ENCODE measurements around the gene TIAM1. TPM values are rescaled to one million over a fixed set of nuclear protein-coding genes. Genes with fewer than 3 reads are reported as not detected.

TIAM1 gene
- total RNA-seq, 1 experiment from 2014 or later = 15.2 TPM

DNA sequence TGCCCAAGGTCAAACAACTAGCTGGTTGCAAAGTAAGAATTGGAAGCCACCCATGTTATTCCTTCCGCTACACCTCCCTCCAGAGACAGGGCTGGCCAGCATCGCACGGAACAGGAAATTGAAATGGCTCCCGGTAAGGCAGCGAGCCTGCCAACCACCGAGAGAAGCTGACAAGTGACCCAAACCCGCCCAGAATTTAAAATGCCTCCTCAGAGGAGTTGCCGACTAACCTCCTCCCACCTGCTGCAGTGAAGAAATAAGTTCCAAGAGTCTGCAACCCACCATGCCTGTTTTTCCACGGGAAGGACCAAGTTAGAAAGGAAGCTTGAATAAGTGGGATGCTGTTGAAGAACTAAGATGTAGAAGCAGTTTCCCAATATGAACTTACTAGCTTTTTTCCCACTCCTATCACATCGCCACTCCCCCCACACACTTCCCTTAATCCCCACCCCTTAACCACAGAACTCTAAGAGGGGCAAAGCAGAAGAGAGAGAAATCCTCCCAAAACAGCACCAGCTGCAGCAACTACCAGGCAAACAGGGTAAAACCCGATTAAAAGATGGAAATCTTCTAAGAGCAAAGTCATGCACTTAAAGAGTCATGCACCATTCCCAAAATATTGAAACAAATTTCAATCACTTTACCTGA, 78.6 kb downstream of the TIAM1 start:
- no peak overlapping the region for H3K4me3 Mint-ChIP-seq (ENCODE audit: low read depth, unreplicated experiment)
- CTCF ChIA-PET = interaction anchor here (0.9 kb wide), 1 partner anchor 82 kb away, joined by 3 read pairs; no protein-coding TSS in a partner anchor
- BruUV-seq (replicated peaks) = no TSS peak
- H3K4me1 Mint-ChIP-seq (ENCODE audit: low read depth, unreplicated experiment) = no peaks in the 10 kb centered on the region
- DNase-seq = no peak
- H3K36me3 Mint-ChIP-seq (ENCODE audit: insufficient read depth, unreplicated experiment) = no peaks in the 10 kb centered on the region
- no peaks in the 10 kb centered on the region for H3K27me3 Mint-ChIP-seq (ENCODE audit: unreplicated experiment)
- H3K9me3 Mint-ChIP-seq (ENCODE audit: low read depth, unreplicated experiment) = no peaks in the 10 kb centered on the region
- no peak overlapping the region for H3K27ac Mint-ChIP-seq (ENCODE audit: unreplicated experiment)
- TF ChIP-seq, protein P1, sequence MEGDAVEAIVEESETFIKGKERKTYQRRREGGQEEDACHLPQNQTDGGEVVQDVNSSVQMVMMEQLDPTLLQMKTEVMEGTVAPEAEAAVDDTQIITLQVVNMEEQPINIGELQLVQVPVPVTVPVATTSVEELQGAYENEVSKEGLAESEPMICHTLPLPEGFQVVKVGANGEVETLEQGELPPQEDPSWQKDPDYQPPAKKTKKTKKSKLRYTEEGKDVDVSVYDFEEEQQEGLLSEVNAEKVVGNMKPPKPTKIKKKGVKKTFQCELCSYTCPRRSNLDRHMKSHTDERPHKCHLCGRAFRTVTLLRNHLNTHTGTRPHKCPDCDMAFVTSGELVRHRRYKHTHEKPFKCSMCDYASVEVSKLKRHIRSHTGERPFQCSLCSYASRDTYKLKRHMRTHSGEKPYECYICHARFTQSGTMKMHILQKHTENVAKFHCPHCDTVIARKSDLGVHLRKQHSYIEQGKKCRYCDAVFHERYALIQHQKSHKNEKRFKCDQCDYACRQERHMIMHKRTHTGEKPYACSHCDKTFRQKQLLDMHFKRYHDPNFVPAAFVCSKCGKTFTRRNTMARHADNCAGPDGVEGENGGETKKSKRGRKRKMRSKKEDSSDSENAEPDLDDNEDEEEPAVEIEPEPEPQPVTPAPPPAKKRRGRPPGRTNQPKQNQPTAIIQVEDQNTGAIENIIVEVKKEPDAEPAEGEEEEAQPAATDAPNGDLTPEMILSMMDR (IDR thresholded peaks at IDR 0.05; ENCODE audit: unreplicated experiment) = no peak
- intact Hi-C loops (cut with micrococcal nuclease; ENCODE audit: unreplicated experiment) = no loop called here

DNA sequence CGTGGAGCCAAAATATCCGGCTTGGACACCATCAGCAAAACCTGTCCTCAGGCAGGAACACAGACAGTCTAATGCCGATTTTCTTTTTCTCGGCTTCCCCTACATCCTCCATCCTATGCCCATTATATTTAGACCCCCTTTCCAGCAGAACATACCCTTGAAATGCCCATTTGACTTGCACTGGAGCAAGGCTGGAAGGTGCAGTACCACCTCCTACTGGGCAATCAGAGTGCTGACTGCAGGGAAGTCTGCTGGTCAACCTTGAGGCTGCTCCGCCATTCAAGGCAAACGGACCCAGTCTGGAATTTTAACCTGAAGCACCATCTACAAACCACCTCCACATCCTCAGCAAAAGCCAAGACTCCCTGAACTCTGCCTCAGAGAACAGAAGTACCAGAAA, 79.5 kb downstream of the TIAM1 start:
- no TSS peak for BruUV-seq (replicated peaks)
- TF ChIP-seq, protein P1 (IDR thresholded peaks at IDR 0.05; ENCODE audit: unreplicated experiment) = no peak
- Mint-ChIP-seq H3K27me3 (ENCODE audit: unreplicated experiment) (no peaks in the 10 kb centered on the region), H3K4me3 (ENCODE audit: low read depth, unreplicated experiment) (no peak overlapping the region), H3K36me3 (ENCODE audit: insufficient read depth, unreplicated experiment) (no peaks in the 10 kb centered on the region), H3K27ac (ENCODE audit: unreplicated experiment) (no peak overlapping the region), H3K4me1 (ENCODE audit: low read depth, unreplicated experiment) (no peaks in the 10 kb centered on the region), H3K9me3 (ENCODE audit: low read depth, unreplicated experiment) (no peaks in the 10 kb centered on the region)
- DNase-seq = no peak
- CTCF ChIA-PET = no interaction called here
- intact Hi-C loops (cut with micrococcal nuclease; ENCODE audit: unreplicated experiment) = no loop called here

DNA sequence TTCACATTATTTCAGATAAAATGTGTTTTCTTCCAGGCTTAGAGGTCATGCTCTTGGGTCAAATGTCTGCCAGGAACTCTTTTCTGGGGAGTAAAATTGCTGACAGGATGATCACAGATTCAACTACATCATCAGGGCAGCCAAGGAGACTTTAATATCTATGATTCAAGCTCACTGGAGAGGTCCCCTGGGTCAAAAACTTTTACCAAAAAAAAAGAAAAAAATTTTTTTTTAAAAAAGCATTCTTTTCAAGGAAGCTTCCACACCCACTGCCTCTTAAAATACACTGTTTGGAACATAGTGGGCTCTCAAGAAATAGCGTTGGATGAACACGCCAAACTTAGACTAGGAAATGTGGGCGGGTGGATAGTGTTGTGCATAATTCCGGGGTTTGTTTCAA, 81.3 kb downstream of the TIAM1 start:
- no TSS peak for BruUV-seq (replicated peaks)
- Mint-ChIP-seq H3K9me3 (ENCODE audit: low read depth, unreplicated experiment) (no peaks in the 10 kb centered on the region), H3K27ac (ENCODE audit: unreplicated experiment) (no peak overlapping the region), H3K4me3 (ENCODE audit: low read depth, unreplicated experiment) (no peak overlapping the region), H3K36me3 (ENCODE audit: insufficient read depth, unreplicated experiment) (no peaks in the 10 kb centered on the region), H3K27me3 (ENCODE audit: unreplicated experiment) (no peaks in the 10 kb centered on the region), H3K4me1 (ENCODE audit: low read depth, unreplicated experiment) (no peaks in the 10 kb centered on the region)
- no peak for DNase-seq
- intact Hi-C loops (cut with micrococcal nuclease; ENCODE audit: unreplicated experiment) = no loop called here
- CTCF ChIA-PET = no interaction called here
- TF ChIP-seq, protein P1 (IDR thresholded peaks at IDR 0.05; ENCODE audit: unreplicated experiment) = no peak

DNA sequence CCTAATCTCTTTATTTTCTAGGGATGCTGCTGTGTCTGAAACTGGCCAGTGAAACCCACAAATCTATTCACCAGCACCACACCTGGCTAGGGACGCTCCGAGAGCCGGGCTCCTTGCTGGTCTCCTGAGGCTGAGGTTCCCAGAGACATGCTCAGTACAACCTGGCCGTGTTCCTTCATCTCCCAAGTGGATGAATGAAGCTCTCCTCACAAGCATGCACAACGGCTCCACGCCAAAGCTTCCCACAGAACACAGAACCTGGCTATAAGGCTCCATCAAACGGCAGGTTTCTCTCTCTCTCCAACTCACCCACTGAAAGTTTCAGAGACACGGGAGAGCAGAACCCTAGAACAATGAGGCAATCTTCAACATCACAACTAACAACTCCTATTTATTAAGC, 82.3 kb downstream of the TIAM1 start:
- DNase-seq = no peak
- Mint-ChIP-seq H3K4me1 (ENCODE audit: low read depth, unreplicated experiment) (no peaks in the 10 kb centered on the region), H3K36me3 (ENCODE audit: insufficient read depth, unreplicated experiment) (no peaks in the 10 kb centered on the region), H3K27me3 (ENCODE audit: unreplicated experiment) (no peaks in the 10 kb centered on the region), H3K27ac (ENCODE audit: unreplicated experiment) (no peak overlapping the region), H3K4me3 (ENCODE audit: low read depth, unreplicated experiment) (no peak overlapping the region), H3K9me3 (ENCODE audit: low read depth, unreplicated experiment) (no peaks in the 10 kb centered on the region)
- TF ChIP-seq, protein P1 (IDR thresholded peaks at IDR 0.05; ENCODE audit: unreplicated experiment) = no peak
- BruUV-seq (replicated peaks) = no TSS peak
- CTCF ChIA-PET = no interaction called here
- intact Hi-C loops (cut with micrococcal nuclease; ENCODE audit: unreplicated experiment) = no loop called here
